NCI-H748 treated with DMSO at 0.1 percent for 48 hours (cell line): ENCODE results near the gene ABCC6.
"Not testable (repeated sequence)": the region's sequence is repeated elsewhere in the genome, so short reads cannot be mapped to it uniquely, and the experiment has no call there.

ENCODE experiments used
- DNase-seq: peaks from one replicate; lab custom pipeline; 2025; lab: John Stamatoyannopoulos, UW

Gene ABCC6

DNA sequence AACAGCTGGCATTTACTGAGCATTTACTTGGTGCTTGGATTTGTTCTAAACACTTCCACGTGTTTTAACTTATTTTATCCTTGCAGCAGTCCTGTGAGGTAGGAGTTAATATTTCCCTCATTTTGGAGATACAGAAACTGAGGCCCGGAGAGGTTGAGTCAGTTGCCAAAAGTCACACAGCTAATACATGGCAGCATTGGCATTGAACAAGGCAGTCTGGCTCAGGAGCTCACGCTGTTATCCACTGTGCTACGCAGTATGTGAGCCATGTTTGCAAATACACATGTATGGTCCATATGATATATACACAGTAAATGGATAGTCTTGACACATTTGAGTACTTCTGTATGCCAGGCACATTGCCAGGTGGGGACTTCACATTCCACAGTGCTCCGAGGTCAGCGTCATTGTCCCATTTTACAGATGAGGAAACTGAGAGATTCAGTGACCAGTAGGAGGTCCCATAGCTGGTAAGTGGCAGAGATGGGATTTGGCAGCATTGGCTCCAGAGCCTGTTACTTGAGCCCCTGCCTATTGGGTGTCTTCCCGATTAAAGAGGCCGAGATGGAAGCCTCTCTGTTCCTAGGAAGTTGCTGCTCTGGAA lies 110.7 kb downstream of the ABCC6 start:
- no peak for DNase-seq

DNA sequence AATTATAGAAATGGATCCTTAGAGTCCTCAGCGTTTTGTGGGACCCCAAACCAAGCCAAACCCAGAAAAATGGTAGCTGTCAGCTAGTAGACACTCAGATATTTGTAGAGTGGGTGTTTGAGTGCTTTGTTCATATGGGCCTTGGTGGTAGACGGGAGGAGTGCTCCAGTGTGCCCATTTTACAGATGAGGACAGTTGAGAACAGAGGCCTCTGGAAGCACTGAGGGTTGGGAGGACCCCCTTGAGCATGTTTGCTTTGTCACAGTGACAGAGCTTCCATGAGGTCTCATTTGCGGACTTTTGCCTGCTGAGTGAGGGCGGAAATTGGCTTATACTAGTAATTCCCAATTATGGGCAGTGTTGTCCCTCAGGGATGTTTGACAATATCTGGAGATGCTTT lies 111.7 kb downstream of the ABCC6 start:
- DNase-seq = no peak

DNA sequence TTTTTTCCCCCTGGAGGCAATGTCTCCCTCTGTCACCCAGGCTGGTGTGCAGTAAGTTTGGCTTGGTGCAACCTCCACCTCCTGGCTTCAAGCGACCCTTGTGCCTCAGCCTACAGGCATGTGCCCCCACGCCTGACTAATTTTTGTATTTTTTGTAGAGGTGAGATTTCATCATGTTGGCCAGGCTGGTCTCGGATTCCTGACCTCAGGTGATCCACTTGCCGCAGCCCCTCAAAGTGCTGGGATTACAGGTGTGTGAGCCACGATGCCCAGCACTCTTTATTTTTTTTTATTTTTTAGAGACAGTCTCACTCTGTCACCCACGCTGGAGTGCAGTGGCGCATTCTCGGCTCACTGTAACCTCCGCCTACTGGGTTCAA lies 113.2 kb downstream of the ABCC6 start:
- no peak for DNase-seq

DNA sequence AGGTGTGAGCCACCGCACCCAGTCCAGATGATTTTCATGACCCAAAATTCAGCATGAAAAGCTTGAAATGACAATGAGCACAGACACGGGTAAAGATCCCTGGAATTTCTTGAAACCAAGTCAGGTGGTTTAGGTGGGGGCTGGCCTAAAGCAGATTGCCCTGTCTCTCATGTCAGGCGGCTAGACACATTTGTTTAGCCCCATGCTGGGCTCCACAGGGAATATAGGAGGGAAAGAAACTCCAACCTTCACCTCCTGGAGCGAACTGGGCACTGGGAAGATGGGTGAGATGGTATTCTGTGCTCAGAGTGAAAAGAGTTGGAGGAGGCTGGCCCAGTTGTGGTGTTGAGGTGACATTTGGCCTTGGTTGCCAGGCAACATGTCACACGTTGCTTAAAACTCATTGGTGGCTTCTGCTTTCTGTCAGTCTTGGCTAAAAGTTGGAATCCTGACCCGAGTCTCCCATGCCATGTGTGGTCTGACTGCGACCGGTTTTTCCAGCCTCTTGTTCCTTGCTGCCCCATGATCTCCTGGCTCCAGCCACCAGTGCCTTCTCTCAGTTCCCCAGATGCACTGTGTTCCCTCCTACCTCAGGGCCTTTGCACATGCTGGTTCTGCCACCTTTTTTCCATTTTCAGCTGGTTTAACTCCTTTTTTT lies 113.7 kb downstream of the ABCC6 start:
- no peak for DNase-seq

DNA sequence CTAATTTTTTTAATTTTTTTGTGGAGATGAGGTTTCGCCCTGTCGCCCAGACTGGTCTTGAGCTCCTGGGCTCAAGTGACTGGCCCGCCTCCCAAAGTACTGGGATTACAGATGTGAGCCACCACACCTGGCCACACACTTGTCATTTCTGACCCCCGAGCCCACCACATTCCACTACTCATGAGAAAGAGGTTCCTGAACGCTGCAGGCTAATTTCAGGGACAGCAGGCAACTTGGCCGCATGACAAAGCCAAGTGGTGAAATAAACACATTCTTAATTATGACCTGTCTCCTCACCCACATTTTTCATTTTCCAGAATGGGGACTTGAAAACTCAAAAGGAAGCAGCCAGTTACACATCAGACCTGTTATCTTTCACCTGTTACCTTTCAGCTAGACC lies 114.5 kb downstream of the ABCC6 start:
- no peak for DNase-seq

DNA sequence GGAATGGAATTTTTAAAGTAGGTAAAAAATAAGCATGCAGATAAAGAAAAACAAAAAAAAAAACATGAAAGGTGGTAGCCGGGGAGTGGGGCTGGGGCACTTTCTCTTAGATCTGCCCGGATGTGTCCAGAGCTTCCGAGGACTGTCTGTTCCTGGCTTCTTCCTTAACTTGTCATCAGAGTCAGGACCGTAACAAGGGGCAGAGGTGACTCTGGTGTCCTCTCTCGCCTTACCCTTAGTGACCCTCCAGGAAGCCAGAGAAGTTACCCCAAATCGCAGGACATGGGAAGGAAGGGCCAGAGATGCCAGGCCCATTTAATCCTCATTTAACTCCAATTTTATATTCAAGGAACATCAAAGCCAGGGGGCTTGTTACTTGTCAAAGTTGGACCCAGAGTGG lies 115.5 kb downstream of the ABCC6 start:
- no peak for DNase-seq

DNA sequence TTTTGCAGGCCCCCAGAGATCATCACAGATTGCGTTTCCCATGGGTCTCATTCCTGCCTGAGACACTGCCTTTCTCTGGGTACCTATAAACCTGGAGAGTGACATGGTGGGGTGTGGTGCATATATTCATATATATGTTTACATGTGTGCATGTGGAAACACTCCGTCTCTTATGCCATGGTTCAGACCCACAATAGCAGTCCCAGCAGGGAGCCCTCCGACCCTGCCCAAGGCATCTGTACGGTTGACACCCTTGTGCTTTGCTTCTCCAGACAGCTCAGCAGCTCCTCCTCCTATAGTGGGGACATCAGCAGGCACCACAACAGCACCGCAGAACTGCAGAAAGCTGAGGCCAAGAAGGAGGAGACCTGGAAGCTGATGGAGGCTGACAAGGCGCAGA lies 116.8 kb downstream of the ABCC6 start:
- DNase-seq = no peak

DNA sequence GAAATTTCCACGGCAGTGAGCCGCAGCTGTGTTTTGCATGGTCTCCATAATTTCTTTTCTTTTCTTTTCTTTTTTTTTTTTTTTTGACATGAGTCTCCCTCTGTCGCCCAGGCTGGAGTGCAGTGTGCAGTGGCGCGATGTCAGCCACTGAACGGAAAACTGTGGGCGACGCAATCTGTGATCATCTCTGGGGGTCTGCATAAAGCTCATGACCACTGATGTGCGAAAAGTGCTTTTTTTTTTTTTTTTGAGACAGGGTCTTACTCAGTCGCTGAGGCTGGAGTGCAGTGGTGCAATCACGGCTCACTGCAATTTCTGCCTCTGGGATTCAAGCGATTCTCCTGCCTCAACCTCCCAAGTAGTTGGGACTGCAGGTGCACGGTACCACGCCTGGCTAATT lies 117.6 kb downstream of the ABCC6 start:
- DNase-seq = no peak

DNA sequence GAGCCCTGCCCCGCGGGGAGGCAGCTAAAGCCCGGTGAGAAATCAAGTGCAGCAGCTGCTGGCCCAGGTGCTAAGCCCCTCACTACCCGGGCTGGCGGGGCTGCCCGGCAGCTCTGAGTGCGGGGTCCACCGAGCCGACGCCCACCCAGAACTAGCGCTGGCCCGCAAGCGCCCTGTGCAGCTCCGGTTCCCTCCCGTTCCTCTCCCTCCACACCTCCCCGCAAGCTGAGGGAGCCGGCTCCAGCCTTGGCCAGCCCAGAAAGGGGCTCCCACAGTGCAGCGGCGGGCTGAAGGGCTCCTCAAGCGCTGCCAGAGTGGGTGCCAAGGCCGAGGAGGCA lies 118.5 kb downstream of the ABCC6 start:
- not testable (repeated sequence) for DNase-seq

DNA sequence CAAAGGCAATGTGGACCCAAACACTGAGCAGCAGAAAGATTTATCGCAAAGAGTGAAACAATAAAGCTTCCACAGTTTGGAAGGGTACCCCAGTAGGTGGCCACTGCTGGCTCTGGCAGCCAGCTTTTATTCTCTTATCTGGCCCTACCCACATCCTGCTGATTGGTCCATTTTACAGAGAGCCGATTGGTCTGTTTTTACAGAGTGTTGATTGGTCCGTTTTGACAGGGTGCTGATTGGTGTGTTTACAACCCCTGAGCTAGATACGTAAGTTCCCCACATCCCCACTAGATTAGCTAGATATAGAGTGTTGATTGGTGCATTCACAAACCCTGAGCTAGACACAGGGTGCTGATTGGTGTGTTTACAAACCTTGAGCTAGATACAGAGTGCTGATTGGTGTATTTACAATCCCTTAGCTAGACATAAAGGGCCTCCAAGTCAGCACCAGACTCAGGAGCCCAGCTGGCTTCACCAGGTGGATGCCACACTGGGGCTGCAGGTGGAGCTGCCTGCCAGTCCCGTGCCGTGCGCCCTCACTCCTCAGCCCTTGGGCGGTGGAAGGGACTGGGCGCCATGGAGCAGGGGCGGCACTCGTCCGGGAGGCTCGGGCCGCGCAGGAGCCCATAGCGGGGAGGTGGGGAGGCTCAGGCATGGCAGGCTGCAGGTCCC lies 119.0 kb downstream of the ABCC6 start:
- not testable (repeated sequence) for DNase-seq

DNA sequence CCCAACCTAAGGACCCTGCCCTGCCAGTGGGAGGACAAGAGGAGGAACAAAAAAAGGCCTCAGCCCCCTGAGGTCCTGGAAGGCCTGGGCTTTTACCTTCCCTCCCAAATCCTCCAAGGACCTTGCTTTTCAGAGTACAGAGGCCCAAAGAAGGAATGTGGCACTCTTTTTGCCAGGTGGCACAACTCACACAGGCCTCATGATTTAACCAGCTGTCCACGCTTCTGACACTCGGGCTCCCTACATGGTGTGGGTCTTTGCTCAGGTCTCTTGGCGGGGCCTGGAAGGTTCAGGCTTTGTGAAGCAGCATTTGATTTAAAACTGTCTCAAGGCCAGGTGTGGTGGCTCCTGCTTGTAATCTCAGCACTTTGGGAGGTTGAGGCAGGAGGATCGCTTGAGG lies 120.6 kb downstream of the ABCC6 start:
- no peak for DNase-seq

DNA sequence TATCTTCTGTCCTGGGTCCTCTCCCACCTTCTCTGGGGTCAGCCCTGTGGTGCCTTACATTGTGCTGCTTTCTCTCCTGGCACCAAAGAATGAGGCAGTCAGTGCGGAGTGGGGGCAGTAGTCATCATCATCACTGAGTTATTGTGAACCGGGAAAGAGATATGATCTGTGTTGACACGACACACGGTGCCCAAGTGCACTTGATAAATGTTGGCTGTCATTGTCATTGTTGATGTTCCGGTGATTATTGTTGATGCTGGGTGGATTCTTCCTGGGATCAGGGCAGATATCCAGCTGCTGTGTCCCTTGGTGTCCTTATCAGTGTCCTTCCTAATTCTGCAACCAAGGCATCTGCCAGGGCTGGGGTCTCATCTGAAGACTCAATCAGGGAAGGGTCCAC lies 121.7 kb downstream of the ABCC6 start:
- no peak for DNase-seq

DNA sequence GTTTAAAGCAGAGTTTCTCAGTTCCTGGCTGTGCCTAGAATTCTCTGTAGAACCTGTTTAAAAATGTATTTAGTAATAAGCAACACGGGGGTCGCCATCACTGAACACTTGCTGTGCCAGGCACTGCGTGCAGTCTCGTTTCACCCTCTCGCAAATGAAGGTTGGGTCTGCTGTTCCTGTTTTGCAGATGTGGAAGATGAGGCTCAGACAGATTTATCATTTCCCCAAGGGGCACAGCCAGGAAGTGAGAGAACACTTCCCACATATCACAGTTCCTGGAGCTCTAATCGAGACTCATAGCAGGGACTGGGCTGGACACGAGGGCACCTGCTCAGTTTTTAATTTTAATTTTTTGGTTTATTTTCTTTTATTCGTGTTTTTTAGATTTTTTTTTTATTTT lies 122.7 kb downstream of the ABCC6 start:
- DNase-seq = no peak

DNA sequence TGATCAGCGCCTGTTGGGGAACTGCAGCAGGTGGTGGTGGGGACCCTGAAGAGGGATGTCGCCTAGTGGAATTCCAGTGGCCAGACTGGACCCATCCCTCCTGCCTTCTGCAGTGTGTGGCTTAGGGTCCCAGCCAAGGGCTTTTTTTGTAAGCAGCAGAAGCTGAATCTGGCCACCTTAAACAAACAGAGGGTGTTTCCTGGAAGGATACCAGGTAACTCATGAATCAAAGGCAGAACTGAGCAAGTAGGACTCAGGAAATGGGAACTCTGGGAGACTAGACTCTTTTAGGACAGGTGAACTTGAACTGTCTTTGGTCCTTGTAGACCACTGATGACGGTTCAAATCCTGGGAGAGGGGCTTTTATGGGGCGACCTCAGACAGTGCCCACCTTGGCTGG lies 124.0 kb downstream of the ABCC6 start:
- no peak for DNase-seq
